ENCODE results near the gene STK33.

The STK33 gene

DNA sequence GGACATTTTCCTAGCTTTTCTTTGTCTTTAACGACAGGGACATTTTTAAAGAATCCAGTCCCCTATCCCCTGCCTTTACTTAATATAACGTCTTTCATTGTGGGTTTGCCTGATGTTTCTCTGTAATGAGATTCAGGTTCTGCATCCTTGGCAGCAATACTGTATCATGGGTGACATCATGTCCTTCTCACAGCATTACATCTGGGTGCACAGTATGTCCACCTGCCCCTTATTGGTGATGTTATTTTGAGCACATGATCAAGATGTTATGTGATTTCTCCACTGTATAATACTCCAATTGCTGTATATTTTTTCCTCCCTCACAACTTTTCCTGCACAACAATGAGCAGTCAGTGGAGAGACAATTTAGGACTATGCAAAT, 9.7 kb upstream of the STK33 start:
- no peak for DNase-seq (ENCODE audit: low read depth)

DNA sequence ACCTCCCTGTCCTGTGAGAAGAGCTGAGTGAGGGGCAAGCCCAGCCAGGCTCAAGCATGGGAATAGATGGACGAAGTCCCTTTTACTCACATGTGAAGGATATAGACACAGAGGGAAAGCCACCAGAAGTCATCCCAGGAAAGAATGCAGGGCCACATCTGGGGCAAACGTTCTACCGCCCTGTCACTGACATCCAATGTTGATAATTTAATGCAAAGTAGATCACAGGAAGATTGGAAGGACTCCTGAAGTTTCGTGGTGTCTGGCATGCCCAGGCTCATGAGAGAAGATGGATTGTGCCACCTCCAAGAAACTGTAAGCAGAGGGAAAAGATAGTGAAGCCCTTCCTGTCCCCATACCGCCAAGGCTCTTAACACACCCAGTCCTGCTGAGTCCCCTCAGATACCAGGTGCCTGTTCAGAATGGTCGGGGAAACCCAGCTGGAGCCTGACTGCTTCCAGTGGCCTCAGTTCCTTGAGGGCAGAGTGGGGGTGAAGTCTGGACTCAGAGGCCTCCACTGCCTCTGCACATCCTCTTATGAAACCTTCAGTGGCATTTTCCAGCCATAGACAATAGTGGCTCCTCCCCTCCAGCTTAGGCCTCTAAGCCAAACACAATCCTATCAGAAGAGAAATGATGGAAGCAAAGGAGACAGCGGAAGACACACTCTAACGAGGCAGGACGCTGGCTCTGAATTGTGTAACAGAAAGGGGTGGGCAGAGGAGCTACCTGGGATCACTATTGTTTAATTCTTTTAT, 7.5 kb upstream of the STK33 start:
- DNase-seq (ENCODE audit: low read depth), result no peak

DNA sequence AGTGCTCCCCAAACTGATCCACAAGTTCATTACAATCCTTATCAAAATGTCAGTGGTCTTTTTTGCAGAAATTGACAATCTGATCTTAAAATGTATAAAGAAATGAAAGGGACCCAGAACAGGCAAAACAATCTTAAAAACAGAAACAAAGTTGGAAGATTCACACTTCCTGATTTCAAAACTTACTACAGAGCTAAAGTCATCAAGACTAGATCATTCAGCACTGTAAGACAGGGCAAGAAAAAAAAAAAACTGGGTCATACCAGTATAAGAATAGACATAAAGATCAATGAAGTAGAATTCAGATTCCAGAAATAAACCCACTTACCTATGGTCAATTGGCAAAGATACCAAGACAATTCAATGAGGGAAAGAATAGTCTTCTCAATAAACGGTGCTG, 4.5 kb upstream of the STK33 start:
- no peak for DNase-seq (ENCODE audit: low read depth)

DNA sequence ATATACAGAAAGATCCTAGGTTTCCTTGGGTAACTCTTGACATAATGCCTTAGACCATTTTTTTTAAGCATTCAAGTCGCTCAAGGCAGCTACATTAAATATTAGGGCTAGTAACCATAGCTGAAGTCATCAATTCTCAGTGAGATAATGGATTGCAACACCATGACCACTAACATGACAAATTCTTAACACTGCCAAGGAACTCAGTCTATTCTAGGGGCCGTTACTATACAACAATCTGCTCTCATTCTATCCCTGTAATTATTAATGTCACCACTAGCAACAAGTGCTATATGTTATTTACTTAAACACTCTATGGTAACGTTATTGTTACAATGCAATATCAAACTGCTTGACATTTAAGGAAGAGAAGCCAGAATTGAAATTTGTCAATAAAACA, 3.2 kb upstream of the STK33 start:
- DNase-seq (ENCODE audit: low read depth), result no peak

DNA sequence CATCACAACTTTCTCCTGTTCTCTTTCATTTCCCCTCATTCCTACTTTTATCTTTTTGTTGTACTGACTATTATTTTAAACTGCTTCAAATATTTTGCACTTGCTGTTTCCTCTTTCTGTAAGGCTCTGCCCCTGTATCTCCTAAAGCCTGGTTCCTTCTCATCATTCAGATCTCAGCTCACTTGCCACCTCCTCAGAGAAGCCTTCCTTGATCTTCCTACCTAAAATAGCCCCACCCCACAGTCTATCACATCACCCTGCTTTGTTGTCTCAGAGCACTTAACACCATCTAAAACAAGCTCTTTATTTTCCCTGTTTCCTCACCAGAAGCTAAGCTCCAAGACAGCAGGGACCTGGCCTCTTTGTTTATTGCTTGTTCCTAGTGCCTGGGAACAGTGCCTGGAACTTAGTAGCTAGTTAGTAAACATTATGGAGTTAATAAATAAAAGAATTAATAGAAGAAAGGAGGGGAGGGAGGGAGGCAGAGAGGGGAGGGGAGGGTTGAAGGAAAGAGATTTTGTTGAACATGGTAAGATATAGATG, 2.5 kb upstream of the STK33 start:
- no peak for DNase-seq (ENCODE audit: low read depth)

DNA sequence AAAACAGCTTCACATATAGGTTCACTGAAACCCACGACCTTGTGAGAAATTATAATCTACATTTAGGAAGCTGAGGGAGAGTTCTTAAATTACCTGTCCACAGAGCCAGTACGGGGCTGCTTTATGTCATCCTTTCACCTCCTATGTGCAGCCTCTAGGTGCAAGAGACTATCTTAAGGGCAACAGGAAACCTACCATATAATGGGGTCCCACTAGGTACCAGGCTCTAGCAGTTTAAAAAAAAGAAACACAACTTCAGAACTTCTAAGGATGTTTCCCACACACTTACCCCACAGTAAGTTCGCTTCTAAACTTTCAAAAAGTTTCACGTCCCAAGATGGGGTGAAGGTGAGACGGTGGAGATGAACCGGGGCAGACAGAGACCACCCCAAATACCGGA, 573 bp downstream of the STK33 start:
- DNase-seq (ENCODE audit: low read depth), result no peak

DNA sequence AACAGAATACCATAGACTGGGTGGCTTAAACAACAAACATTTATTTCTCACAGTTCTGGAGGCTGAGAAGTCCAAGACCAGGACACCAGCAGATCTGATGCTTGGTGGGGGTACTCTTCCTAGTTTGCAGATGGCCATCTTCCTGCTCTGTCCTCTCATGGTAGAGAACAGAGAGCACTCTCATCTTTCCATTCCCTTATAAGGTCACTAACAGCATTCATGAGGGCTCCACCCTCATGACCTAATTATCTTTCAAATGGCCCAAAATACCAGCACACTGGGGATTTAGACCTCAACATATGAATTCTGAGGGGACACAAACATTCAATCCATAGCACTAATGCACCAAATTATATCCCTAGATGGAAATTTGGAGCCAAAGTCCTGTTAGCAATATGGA, 6.1 kb downstream of the STK33 start:
- no peak for DNase-seq (ENCODE audit: low read depth)

DNA sequence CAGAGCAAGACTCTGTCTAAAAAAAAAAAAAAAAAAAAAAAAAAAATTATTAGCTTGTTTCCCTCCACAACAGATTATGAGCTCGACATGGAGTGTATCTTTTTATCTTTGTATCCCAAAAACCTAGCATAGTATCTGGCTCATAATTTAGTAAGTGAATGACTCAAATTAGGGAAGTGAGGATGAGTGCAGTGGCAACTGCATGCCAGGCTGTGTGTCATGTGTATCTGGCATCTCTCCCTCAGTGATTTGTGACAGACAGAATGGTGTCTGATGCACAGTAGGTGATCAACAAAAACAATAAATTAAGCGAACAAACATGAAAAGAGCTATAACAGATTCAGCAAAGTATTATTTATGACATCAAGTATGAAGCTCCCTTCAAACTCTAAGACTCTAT, 7.2 kb downstream of the STK33 start:
- no peak for DNase-seq (ENCODE audit: low read depth)

DNA sequence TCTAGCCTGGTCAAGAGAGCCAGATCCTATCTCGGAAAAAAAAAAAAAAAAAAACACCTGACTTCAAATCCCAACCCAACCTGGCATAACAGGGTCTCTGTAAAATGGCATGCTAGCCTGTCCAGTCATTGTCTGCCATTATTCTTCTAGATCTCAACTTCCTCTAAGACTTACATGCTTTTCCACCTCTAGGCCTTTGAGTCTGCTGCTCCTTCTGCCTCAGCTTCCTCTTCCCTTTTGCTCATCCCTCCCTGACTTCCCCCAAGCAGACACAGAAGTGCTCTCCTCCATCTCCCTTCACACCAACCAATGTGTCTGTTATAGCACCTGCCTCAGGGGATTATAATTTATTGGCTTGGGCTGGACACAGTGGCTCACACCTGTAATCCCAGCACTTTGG, 7.8 kb downstream of the STK33 start:
- no peak for DNase-seq (ENCODE audit: low read depth)

DNA sequence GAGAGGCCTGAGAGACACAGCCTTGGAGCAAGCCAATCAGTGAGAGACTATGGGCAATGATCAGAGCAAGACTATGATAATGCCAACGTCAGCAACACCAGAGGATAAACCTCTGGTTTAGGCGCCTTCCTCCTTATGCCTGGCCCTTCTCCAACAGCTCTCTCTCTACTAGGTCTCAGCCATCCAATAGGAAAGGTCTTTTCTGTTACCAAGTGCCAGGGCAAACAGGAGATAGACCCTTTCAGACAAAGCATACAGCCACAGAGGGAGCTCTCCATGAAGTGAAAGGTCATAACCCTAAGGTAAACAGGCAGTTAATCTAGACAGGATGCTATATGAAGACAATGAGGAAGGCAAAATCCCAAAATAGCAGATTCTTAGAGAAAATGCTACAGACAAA, 9.5 kb downstream of the STK33 start:
- DNase-seq (ENCODE audit: low read depth), result no peak

DNA sequence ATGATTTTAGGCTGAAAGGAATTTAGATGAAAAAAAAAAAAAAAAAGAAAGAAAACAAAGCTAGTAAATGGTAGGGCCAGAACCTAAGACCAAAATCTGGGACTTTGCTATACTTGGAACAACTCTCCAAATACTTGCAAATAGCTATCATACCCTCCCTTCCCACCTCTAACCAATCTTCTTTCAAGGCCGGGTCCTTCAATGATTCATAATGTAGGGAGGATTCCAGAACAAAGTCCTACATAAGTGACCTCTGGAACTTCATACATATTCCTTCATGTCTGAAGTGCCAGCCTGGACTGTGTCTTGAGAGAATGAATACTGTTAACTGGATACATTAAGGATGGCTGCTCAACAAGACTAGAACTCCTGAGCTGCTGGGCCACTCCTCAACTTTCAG, 9.9 kb downstream of the STK33 start:
- no peak for DNase-seq (ENCODE audit: low read depth)

DNA sequence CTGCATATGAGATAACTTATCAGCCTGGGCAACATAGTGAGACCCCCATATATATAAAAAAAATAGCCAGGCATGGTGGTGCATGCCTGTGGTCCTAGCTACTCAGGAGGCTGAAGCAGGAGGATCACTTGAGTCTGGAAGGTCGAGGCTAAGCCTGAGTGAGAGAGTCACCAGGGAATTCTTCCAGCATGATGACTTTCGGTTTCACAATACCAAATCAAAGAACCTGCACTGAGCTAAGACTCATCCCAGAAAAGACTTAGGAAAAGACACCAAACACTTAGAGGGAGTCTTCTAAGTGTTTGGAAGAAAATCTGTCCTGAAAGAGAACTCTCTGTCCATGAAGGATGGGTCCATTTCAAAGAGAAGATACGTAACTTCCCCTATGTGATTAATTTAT, 12.7 kb downstream of the STK33 start:
- DNase-seq (ENCODE audit: low read depth), result no peak

DNA sequence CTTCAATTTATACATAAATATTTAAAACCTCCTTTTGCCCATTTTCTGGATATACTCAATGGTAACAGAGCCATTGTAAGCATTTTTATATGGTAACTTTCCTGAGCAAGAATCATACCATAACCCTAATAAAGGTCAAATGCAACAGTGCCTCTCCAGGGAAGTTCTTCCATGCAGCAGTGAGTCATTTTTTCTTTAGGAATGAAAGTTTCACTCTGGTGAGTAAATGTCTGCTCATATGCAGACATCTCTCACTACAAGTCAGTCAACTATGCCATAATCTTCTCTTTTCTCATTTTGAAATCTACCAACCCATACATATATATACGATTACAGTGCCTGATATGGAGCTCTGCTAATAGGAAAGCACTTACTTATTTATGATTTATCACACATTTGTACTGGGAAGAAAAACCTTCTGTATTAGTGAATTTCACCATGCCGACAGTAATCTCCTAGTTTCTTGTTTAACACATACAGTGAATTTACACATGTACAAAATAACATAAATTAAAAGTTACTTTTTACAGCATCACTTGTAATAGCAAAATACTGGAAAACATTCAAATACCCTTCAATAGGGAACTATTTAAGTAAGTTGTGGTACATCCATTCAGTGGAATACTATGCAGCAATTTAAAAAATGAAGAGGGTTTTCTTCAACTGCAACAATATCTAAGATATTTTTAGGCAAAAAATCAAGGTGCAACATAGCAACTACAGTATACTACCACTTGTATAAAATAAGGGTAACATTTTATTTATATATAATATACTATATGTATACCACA, 16.0 kb downstream of the STK33 start:
- DNase-seq (ENCODE audit: low read depth), result no peak

DNA sequence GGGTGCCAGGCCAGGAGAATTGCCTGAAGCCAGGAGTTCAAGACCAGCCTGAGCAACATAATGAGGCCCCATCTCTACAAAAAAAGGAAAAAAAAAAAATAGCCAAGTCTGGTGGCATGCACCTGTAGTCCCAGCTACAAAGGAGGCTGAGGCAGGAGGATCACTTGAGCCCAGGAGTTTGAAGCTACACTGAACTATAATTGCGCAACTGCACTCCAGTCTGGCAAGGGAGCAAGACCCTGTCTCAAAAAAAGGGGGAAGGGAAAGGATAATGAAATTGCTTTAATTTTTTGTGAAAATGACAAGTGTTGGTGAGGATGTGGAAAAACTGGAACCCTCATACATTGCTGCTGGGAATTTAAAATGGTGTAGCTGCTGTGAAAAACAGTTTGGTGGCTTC, 19.2 kb downstream of the STK33 start:
- DNase-seq (ENCODE audit: low read depth), result no peak

DNA sequence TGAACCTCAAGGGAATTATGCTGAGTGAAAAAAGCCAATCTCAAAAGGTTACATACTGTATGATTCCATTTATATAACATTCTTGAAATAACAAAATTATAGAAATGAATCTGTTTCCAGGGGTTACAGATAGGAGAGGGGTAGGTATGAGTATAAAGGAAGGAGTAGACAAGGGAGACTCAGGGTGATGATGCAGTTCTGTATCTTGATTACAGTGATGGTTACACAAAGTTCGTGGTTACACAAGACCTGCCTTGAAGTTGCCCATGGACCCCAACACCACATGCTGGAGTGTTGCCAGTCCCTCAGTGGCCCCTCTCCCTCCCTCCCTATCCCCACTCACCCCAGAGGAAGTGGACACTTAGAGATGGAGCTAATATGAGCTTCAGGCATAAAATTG, 20.3 kb downstream of the STK33 start:
- no peak for DNase-seq (ENCODE audit: low read depth)

DNA sequence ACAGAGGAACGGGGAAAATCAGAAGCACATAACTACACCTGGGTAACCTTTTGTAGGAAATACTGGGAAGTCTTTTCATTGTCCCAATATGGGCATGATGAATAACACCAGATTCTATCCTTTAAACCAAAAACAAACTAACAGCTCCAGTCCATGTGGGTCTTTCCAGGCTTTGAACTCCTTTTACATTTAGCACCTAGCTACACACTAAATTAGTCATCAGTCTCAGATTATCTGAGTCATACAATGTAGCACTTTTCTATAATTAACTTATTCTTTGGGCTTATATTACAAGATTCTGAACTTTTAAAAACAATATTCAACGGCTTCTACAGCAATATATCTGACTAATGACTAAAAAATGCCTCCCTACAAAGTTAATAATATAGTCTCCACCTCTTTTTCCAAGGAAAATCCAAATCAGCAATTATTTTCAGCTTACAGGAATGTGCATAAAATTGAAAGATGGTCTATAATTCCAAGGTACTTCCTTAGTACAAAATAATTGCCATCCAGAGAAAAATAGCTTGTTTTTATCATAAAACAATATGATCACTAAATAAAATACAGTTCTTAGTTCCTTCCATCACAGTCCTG, 26.3 kb downstream of the STK33 start:
- DNase-seq (ENCODE audit: low read depth), result no peak

DNA sequence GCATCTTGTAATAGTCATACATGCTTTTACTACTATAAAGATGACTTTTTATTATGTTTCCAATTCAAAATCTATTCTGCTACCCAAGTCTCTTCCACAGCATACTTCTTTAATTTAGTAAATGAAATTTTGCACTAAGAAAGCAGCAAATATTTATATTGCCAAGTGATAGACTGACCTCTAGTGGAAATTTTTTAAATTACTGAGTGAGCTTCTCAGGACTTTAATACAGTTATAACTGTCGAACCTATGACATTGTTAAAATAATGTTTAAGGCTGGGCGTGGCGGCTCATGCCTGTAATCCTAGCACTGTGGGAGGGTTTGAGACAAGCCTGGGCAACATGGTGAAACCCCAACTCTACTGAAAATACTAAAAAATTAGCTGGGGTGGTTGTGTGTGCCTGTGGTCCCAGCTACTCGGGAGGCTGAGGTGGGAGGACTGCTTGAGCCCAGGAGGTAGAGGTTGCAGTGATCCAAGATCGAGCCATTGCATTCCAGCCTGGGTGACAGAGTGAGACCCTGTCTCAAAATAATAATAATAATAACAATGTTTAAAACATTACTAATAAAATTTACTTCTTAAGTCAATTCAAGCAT, 27.3 kb downstream of the STK33 start:
- no peak for DNase-seq (ENCODE audit: low read depth)

DNA sequence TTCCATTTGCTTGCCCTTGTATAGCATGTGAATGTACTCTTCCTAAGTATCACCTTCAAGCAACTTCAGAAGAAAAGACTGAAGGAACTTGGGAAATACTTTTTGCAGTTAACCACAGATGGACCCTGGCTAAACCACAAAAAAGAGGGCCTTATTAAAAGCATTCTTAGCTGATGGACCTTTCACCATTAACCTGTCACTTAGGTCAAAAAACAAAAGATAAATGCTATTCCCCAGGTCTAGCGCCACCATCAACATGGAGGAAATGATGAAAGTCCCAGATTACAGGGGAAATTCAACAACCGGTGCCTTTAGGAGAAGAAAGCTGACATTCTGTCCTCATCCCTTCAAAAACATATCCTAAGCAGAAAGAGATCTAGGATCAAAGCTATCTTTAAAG, 29.5 kb downstream of the STK33 start:
- DNase-seq (ENCODE audit: low read depth), result no peak

DNA sequence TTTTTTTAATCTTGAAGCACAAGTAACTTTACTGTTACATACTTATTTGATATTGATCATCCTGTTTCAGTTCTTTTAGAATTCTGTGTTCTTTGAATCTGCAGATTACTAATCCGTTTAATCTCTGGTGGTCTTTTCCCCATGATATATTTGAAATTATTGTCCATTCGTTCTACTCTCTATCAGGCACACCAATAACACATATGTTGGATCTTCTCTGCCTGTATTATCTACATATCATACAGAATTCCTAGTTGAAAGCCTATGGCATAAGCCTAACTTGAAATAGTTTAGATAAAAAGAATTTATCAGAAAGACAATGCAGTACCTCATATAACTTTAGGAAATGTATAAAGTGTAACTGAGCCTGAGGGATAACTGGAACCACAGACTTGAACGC, 32.6 kb downstream of the STK33 start:
- no peak for DNase-seq (ENCODE audit: low read depth)

DNA sequence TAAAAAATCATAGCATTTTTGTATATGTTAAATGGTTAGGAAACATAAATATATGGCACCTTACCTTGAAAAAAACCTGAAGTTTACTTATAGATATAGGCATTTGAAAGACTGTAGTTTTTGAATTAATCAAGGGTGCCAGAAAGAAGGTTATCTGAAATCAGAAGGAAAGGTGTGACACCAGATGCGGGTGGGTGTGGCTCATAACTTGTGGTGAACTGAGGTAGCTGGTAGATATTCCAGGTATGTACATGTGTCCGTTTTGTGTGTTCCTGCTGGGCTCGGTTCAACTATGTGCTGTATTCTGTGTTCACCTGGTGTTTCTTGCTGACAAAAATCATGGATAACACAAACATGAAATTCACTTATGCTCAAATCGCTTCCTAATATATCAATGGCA, 35.6 kb downstream of the STK33 start:
- DNase-seq (ENCODE audit: low read depth), result no peak

DNA sequence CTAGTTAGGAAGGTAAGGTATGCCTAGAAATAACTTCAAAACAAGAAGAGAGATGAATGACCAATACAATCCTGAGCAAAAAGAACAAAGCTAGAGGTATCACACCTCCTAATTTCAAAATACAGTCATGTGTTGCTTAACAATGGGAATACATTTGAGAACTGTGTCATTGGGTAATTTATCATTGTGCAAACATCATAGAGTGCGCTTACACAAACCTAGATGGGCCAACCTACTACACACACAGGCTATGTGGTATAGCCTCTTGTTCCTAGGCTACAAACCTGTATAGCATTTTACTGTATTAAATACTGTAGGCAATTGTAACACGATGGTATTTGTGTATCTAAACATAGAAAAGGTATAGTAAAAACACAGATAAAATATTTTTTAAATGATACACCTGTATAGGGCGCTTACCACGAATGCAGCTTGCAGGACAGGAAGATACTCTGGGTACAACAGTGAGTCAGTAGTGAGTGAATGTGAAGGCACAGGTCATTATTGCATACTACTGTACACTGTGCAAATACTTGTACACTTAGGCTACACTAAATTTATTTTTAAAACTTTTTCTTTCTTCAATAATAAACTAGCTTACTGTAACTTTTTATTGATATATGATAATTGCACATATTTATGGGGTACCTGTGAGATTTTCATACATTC, 48.2 kb downstream of the STK33 start:
- DNase-seq (ENCODE audit: low read depth), result no peak

DNA sequence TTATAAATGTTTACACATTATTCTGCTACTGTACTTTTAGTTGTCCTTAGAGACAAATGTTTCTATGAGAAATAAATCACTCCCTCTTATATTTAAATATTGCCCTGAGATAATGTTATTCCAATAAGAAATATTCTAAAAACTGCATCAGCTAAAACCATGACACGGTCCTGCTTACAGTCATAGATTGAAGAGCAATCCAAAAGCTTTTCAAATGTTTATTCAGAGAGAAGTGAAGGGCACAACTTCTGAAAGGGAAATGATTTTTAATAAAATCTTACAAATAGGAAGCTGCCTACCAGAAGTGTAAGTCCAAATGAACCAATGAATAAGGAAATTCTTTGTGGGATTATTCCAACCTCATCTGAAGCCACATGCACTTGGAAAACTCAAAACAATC, 49.2 kb downstream of the STK33 start:
- no peak for DNase-seq (ENCODE audit: low read depth)

Data from T-helper 22 cell (primary cell).